NCI-H510A treated with DMSO at 0.1 percent for 48 hours (cell line): ENCODE results near the gene USH1C.

Experiments used
- DNase-seq: peaks from one replicate; lab custom pipeline; 2025; lab: John Stamatoyannopoulos, UW

Gene USH1C

GRCh38 chr11:17504330-17505107 is 39.7 kb downstream of the USH1C start:
- peak; percentile 54 for DNase-seq

GRCh38 chr11:17502630-17503029 is 41.6 kb downstream of the USH1C start:
- DNase-seq, result no peak

GRCh38 chr11:17500673-17501072 is 43.5 kb downstream of the USH1C start:
- DNase-seq, result no peak

- DNase-seq, result peak; percentile 61
These were observed 45.7 kb downstream of the USH1C start for GRCh38 chr11:17498475-17498874.

- DNase-seq, result peak; percentile 61
These were observed 46.2 kb downstream of the USH1C start for GRCh38 chr11:17498058-17498457.

GRCh38 chr11:17496406-17496805 is 47.8 kb downstream of the USH1C start:
- DNase-seq, result no peak

GRCh38 chr11:17494019-17494418 is 50.2 kb downstream of the USH1C start:
- DNase-seq, result no peak

- no peak for DNase-seq
These were observed 53.3 kb downstream of the USH1C start for GRCh38 chr11:17490938-17491337.

- DNase-seq, result no peak
These were observed 54.0 kb downstream of the USH1C start for GRCh38 chr11:17490232-17490631.

GRCh38 chr11:17489751-17490150 is 54.5 kb downstream of the USH1C start:
- DNase-seq, result no peak

- DNase-seq, result no peak
These were observed 55.7 kb downstream of the USH1C start for GRCh38 chr11:17488563-17488962.

GRCh38 chr11:17486646-17487045 is 57.6 kb downstream of the USH1C start:
- DNase-seq, result no peak

- no peak for DNase-seq
These were observed 60.7 kb downstream of the USH1C start for GRCh38 chr11:17483505-17483904.

GRCh38 chr11:17481905-17482304 is 62.3 kb downstream of the USH1C start:
- DNase-seq, result no peak

GRCh38 chr11:17479284-17480214 is 64.7 kb downstream of the USH1C start:
- DNase-seq, result peak; percentile 57

GRCh38 chr11:17478070-17478469 is 66.1 kb downstream of the USH1C start:
- DNase-seq, result no peak

GRCh38 chr11:17477361-17477760 is 66.9 kb downstream of the USH1C start:
- no peak for DNase-seq

- no peak for DNase-seq
These were observed 67.2 kb downstream of the USH1C start for GRCh38 chr11:17477084-17477333.

GRCh38 chr11:17476317-17477083 is 67.7 kb downstream of the USH1C start, which contains the start of gene ABCC8:
Gene ABCC8, minus strand, starts transcription at chr11:17476845. Its CDS starts 69 bp downstream, at chr11:17476776.
- DNase-seq, result peak; percentile 21

GRCh38 chr11:17475666-17476316 is 68.4 kb downstream of the USH1C start:
- DNase-seq, result no peak

GRCh38 chr11:17473071-17473744 is 71.0 kb downstream of the USH1C start:
- DNase-seq, result no peak
